ENCODE measurements around the gene SYCP2L. TPM values are rescaled to one million over a fixed set of nuclear protein-coding genes. Genes with fewer than 3 reads are reported as not detected.
"Not testable (repeated sequence)": the region's sequence is repeated elsewhere in the genome, so short reads cannot be mapped to it uniquely, and the experiment has no call there.

Gene SYCP2L
- total and polyA plus RNA-seq, 8 donors: 1.1 to 2.3 (median 1.4) TPM

DNA sequence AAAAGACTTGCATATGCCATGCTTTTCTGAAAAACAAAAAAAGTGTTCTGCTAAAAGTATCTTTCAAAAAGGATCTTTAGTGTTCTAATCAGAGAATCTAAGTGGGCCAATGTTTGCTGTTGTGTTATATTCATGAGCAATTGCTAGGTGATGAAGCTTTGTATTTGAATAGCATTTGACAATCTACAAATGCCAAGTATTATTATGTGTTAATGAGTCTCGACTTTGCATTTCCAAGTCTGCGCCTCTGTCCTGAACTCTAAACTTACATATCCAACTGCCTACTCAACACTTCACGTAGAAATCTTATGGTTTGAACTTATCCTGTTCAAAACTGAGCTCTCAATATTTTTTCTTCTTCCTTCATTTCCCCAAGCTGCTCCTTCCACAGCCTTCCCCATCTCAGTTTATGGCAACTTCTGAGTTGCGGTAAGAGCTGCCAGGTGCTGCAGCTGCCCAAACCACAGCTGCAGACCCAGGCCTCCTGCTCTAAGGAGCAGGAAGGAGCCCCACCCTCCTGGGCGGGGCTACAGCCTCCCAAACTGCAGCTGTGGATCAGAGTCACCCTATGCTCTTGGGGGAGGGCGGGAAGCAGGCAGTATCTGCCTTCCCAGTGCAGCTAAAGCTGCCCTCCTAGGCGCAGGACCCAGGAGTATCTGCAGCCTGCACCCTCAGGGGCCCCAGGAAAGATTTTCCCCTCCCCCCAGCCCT is 31.8 kb upstream of the SYCP2L start:
- ATAC-seq (no peak), FAIRE-seq (no peak), DNase-seq (no peak)
- TF ChIP-seq, protein P1, sequence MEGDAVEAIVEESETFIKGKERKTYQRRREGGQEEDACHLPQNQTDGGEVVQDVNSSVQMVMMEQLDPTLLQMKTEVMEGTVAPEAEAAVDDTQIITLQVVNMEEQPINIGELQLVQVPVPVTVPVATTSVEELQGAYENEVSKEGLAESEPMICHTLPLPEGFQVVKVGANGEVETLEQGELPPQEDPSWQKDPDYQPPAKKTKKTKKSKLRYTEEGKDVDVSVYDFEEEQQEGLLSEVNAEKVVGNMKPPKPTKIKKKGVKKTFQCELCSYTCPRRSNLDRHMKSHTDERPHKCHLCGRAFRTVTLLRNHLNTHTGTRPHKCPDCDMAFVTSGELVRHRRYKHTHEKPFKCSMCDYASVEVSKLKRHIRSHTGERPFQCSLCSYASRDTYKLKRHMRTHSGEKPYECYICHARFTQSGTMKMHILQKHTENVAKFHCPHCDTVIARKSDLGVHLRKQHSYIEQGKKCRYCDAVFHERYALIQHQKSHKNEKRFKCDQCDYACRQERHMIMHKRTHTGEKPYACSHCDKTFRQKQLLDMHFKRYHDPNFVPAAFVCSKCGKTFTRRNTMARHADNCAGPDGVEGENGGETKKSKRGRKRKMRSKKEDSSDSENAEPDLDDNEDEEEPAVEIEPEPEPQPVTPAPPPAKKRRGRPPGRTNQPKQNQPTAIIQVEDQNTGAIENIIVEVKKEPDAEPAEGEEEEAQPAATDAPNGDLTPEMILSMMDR (IDR thresholded peaks at IDR 0.05): no peak
- Histone ChIP-seq H3K4me1 (no peaks in the 10 kb centered on the region), H3K9me3 (no peaks in the 10 kb centered on the region), H3K27me3 (no peaks in the 10 kb centered on the region), H3K27ac (no peak overlapping the region), H3K4me3 (no peak overlapping the region), H3K36me3 (no peaks in the 10 kb centered on the region)
- WGBS, 2 donors: 79% methylated on average over 7 of the region's 7 CpGs
- intact Hi-C loops (cut with DNase I): no loop called here

DNA sequence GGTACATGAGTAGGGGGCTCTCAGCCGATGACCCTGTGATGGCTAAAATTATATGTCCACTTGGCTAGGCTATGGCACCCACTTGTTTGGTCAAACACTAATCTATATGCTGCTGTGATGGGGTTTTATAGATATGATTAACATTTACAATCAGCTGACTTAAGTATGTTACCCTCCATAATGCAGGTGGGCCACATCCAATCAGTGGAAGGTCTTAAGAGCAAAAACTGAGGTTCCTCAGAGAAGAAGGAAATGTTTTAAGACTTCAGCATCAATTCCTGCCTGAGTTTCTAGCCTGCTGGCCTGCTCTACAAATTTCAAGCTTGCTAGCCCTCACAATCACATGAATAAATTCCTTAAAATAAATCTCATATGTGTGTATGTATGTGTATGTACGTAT is 29.6 kb upstream of the SYCP2L start:
- no peak overlapping the region for H3K4me3 ChIP-seq
- TF ChIP-seq, protein P1 (IDR thresholded peaks at IDR 0.05): no peak
- ATAC-seq (no peak), DNase-seq (no peak), FAIRE-seq (no peak)
- intact Hi-C loops (cut with DNase I): no loop called here
- no peaks in the 10 kb centered on the region for H3K9me3 ChIP-seq
- no peaks in the 10 kb centered on the region for H3K36me3 ChIP-seq
- 87 to 95% methylated on average over 2 of the region's 2 CpGs for WGBS, 2 donors
- H3K27me3 ChIP-seq: no peaks in the 10 kb centered on the region
- H3K27ac ChIP-seq: no peak overlapping the region
- no peaks in the 10 kb centered on the region for H3K4me1 ChIP-seq

DNA sequence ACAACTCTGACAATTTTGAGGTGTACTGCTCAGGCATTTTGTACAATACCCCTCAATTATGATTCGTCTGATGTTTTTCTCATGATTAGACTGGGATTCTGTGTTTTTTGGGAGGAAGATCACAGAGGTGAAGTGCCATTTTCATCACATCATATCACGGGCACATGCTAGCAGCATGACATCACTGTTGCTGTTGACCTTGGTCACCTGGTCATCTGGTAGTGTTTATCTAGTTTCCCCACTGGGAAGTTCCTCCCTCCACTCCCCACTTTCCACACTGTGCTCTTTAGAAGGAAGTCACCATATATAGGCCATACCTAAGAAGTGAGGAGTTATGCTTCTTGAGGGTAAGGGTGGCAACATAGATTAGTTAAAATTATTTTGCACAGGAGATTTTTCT is 25.8 kb upstream of the SYCP2L start:
- DNase-seq (no peak), FAIRE-seq (no peak), ATAC-seq (no peak)
- H3K36me3 ChIP-seq: no peaks in the 10 kb centered on the region
- TF ChIP-seq, protein P1 (IDR thresholded peaks at IDR 0.05): no peak
- H3K27me3 ChIP-seq: no peaks in the 10 kb centered on the region
- no peak overlapping the region for H3K4me3 ChIP-seq
- H3K4me1 ChIP-seq: no peaks in the 10 kb centered on the region
- H3K27ac ChIP-seq: no peak overlapping the region
- intact Hi-C loops (cut with DNase I): no loop called here
- no peaks in the 10 kb centered on the region for H3K9me3 ChIP-seq
- WGBS, 2 donors: 73 to 86% methylated on average over 2 of the region's 2 CpGs

DNA sequence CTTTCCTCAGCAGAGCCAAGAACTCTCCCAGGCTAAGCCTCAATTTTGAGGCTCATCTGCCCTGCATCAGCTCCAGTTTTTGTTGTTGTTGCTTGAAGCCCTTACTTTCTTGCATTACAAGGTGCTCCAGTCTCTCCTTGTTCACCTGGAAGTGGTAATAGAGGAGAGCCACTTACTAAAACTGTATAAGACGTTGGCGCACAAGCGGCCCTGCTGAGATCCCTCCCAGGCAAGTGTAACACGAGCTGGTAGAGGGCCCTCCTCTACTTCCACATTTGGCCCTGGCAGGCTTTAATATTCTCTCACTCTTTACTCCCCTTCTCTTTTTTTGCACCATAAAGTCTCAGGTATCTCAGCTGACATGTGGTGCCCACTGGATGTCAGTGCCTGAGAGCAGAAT is 24.5 kb upstream of the SYCP2L start:
- FAIRE-seq: no peak

DNA sequence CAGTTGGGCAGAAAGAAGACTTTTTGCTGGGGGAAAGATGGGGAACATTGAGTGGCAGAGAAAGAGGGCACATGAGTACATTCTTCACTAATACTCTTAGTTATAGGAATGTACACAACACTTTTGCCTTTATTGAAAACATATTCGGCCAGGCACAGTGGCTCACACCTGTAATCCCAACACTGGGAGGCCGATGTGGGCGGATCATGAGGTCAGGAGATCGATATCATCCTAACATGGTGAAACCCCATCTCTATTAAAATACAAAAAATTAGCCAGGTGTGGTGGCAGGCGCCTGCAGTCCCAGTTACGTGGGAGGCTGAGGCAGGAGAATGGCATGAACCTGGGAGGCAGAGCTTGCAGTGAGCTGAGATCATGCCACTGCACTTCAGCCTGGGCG is 23.8 kb upstream of the SYCP2L start:
- FAIRE-seq; intact Hi-C loops (cut with DNase I); H3K4me1 ChIP-seq; H3K4me3 ChIP-seq; H3K9me3 ChIP-seq; H3K27ac ChIP-seq; ATAC-seq; H3K36me3 ChIP-seq; H3K27me3 ChIP-seq; DNase-seq: not testable (repeated sequence)
- WGBS, 2 donors: 87 to 96% methylated on average over 7 of the region's 7 CpGs

More for the DNA sequence above, 24.5 kb upstream of the SYCP2L start:
- Histone ChIP-seq H3K4me1 (no peaks in the 10 kb centered on the region), H3K27me3 (no peaks in the 10 kb centered on the region), H3K9me3 (no peaks in the 10 kb centered on the region), H3K4me3 (no peak overlapping the region), H3K27ac (no peak overlapping the region), H3K36me3 (no peaks in the 10 kb centered on the region)
- intact Hi-C loops (cut with DNase I): no loop called here
- TF ChIP-seq, protein P1 (IDR thresholded peaks at IDR 0.05): no peak
- ATAC-seq: no peak
- WGBS, 2 donors: 83 to 88% methylated on average over 4 of the region's 4 CpGs
- DNase-seq: no peak

DNA sequence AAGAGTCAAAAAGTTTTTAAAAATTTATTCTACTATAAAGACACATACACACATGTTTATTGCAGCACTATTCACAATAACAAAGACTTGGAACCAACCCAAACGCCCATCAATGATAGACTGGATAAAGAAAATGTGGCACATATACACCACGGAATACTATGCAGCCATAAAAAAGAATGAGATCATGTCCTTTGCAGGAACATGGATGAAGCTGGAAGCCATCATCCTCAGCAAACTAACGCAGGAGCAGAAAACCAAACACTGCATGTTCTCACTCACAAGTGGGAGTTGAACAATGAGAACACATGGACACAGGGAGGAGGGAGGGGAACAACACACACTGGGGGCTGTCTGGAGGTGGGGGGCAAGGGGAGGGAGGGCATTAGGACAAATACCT is 20.1 kb upstream of the SYCP2L start:
- FAIRE-seq; H3K27me3 ChIP-seq; H3K4me3 ChIP-seq; H3K4me1 ChIP-seq; H3K36me3 ChIP-seq; DNase-seq; H3K27ac ChIP-seq; intact Hi-C loops (cut with DNase I); H3K9me3 ChIP-seq; ATAC-seq: not testable (repeated sequence)
- 71 to 75% methylated on average over 3 of the region's 3 CpGs for WGBS, 2 donors

All from pancreas (tissue), 10 donors.